HEK293T (cell line): Measurements from ENCODE around the gene IL22RA2.

Experiments
- ARNT ChIP-seq: fragments of 450-650 bp; IDR thresholded peaks from 2 replicates; pipeline ENCODE4 v1.6.1; 2017; ENCODE audit warnings: mild to moderate bottlenecking
- BHLHE40 ChIP-seq: fragments of 450-650 bp; IDR thresholded peaks from 2 replicates; pipeline ENCODE4 v1.6.1; 2016; ENCODE audit warnings: mild to moderate bottlenecking, moderate library complexity, borderline replicate concordance
- ELF4 ChIP-seq: fragments of 450-650 bp; IDR thresholded peaks from 2 replicates; pipeline ENCODE4 v1.6.1; 2017; ENCODE audit warnings: antibody characterized with exemption
- FOXM1 ChIP-seq: fragments of 450-650 bp; IDR thresholded peaks from 2 replicates; pipeline ENCODE4 v1.6.1; 2017; ENCODE audit warnings: mild to moderate bottlenecking, borderline replicate concordance
- HDGF ChIP-seq: fragments of 450-650 bp; IDR thresholded peaks from 2 replicates; pipeline ENCODE4 v1.6.1; 2017; ENCODE audit warnings: antibody characterized with exemption, borderline replicate concordance
- LEF1 ChIP-seq: fragments of 450-650 bp; IDR thresholded peaks from 2 replicates; pipeline ENCODE4 v1.6.1; 2017; ENCODE audit warnings: mild to moderate bottlenecking, borderline replicate concordance
- PKNOX1 ChIP-seq: fragments of 450-650 bp; IDR thresholded peaks from 2 replicates; pipeline ENCODE4 v1.6.1; 2016
- SP1 ChIP-seq: fragments of 450-650 bp; IDR thresholded peaks from 2 replicates; pipeline ENCODE4 v1.6.1; 2017
- SUZ12 ChIP-seq: fragments of 450-650 bp; IDR thresholded peaks from 2 replicates; pipeline ENCODE4 v1.6.1; 2016; ENCODE audit warnings: mild to moderate bottlenecking
- TARDBP ChIP-seq: fragments of 450-650 bp; IDR thresholded peaks from 2 replicates; pipeline ENCODE4 v1.6.1; 2016

GRCh38 chr6:137173501-137173900, at the start of gene IL22RA2:
- TF ChIP-seq BHLHE40 = no peak
- no peak for TF ChIP-seq ELF4
- no peak for TF ChIP-seq SP1
- TF ChIP-seq SUZ12 = no peak
- no peak for TF ChIP-seq TARDBP
- TF ChIP-seq ARNT = no peak
- TF ChIP-seq LEF1 = no peak
- no peak for TF ChIP-seq FOXM1
- TF ChIP-seq PKNOX1 = no peak
- no peak for TF ChIP-seq HDGF
